ENCODE results near the gene ZNF268. TPM values are rescaled to one million over a fixed set of nuclear protein-coding genes. Genes with fewer than 3 reads are reported as not detected.
"Not testable (repeated sequence)": the region's sequence is repeated elsewhere in the genome, so short reads cannot be mapped to it uniquely, and the experiment has no call there.

ZNF268 gene
- total RNA-seq, 4 donors from 2014 or later = 15.5 to 36.9 (median 19.0) TPM

DNA sequence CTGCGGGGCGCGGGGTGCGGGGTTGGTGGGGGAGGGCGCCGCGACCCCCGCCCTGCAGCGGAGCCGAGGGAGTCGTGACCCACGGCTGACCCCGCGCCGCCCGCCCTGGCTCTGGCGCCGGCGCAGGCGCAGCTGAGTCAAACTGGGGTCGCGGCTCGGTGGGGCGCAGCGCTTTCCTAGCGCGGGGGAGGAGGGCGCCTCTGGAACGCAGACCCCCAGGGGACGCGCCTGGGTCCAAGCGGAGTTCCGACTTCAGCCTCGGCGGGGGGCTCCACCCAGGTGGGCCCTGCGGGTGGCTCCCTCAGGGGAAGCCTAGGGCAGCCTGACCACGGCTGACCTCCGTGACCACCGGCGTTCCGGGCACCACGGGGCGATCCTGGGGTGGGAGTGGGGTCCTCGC, 54.8 kb downstream of the ZNF268 start:
- 90% methylated on average over 2 of the region's 44 CpGs; no CpG with 5 or more reads in 1 of the 2 donors for WGBS, 2 donors (ENCODE audit: low coverage in 1 of 2)
- H3K9me3 ChIP-seq = peaks cover 0 to 35% (median 0%) of the 10 kb centered on the region in 3 donors
- no peak overlapping the region for H3K27ac ChIP-seq
- peaks cover 46% of the 10 kb centered on the region for H3K27me3 ChIP-seq
- TF ChIP-seq POLR2AphosphoS5 (IDR thresholded peaks at IDR 0.05) = no peak
- no peak for TF ChIP-seq EP300 (IDR thresholded peaks at IDR 0.05)
- TF ChIP-seq, protein P1, sequence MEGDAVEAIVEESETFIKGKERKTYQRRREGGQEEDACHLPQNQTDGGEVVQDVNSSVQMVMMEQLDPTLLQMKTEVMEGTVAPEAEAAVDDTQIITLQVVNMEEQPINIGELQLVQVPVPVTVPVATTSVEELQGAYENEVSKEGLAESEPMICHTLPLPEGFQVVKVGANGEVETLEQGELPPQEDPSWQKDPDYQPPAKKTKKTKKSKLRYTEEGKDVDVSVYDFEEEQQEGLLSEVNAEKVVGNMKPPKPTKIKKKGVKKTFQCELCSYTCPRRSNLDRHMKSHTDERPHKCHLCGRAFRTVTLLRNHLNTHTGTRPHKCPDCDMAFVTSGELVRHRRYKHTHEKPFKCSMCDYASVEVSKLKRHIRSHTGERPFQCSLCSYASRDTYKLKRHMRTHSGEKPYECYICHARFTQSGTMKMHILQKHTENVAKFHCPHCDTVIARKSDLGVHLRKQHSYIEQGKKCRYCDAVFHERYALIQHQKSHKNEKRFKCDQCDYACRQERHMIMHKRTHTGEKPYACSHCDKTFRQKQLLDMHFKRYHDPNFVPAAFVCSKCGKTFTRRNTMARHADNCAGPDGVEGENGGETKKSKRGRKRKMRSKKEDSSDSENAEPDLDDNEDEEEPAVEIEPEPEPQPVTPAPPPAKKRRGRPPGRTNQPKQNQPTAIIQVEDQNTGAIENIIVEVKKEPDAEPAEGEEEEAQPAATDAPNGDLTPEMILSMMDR (IDR thresholded peaks at IDR 0.05) = no peak
- H3K36me3 ChIP-seq = no peaks in the 10 kb centered on the region
- no peak overlapping the region for H3K4me3 ChIP-seq
- no peaks in the 10 kb centered on the region for H3K4me1 ChIP-seq
- no peak for ATAC-seq

DNA sequence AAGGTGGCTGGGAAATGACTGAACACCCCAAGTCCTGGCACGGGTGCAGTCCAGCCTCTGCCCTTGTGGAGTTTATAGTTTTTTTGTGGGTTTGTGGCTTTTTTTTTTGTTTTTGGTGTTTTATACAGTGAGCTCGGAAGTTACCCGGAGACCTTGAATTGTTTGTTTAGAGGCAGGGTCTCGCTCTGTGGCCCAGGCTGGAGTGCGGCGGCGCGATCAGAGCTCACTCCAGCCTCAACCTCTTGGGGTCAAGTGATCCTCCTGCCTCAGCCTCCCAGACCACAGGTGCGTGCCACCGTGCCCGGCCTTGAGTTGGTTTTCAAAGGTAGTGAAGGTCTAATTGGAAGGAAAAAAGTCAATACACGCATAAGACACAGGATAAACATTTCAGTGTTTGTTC, 55.3 kb downstream of the ZNF268 start:
- Histone ChIP-seq H3K27ac (no peak overlapping the region), H3K4me3 (no peak overlapping the region), H3K9me3 (peaks cover 0 to 31% (median 0%) of the 10 kb centered on the region in 3 donors), H3K4me1 (no peaks in the 10 kb centered on the region), H3K27me3 (peaks cover 48% of the 10 kb centered on the region), H3K36me3 (no peaks in the 10 kb centered on the region)
- TF ChIP-seq POLR2AphosphoS5 (IDR thresholded peaks at IDR 0.05) = no peak
- TF ChIP-seq, protein P1 (IDR thresholded peaks at IDR 0.05) = no peak
- no peak for TF ChIP-seq POLR2A (IDR thresholded peaks at IDR 0.05)
- no peak for ATAC-seq
- 88 to 100% methylated on average over 1 to 2 of the region's 12 CpGs for WGBS, 2 donors (ENCODE audit: low coverage in 1 of 2)

DNA sequence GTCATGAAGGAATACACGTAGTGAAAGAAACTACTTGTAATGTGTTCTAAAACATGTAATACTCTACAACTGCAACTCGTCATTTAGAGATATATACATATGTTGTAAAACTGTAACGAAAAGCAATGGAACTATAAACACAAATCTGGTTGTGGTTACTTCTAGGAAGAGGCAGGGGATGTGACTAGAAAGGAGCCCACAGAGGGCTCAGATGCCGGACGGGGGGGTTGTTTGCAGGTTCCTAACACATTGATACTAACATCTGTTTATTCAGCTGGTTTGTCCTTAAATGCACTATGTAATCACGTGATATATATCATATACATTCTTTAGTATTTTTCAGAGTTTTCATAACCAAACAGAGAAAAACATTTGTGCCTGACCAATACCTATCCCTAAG, 70.4 kb downstream of the ZNF268 start:
- WGBS, 2 donors (ENCODE audit: low coverage in 1 of 2) = 58 to 64% methylated on average over 6 of the region's 6 CpGs
- Histone ChIP-seq H3K36me3 (no peaks in the 10 kb centered on the region), H3K27ac (no peak overlapping the region), H3K4me1 (no peaks in the 10 kb centered on the region), H3K4me3 (no peak overlapping the region), H3K9me3 (peaks cover 0 to 12% (median 0%) of the 10 kb centered on the region in 3 donors), H3K27me3 (no peaks in the 10 kb centered on the region)
- no peak for ATAC-seq
- TF ChIP-seq POLR2A (IDR thresholded peaks at IDR 0.05) = no peak
- no peak for TF ChIP-seq POLR2AphosphoS5 (IDR thresholded peaks at IDR 0.05)
- no peak for TF ChIP-seq EP300 (IDR thresholded peaks at IDR 0.05)
- TF ChIP-seq, protein P1 (IDR thresholded peaks at IDR 0.05) = no peak

DNA sequence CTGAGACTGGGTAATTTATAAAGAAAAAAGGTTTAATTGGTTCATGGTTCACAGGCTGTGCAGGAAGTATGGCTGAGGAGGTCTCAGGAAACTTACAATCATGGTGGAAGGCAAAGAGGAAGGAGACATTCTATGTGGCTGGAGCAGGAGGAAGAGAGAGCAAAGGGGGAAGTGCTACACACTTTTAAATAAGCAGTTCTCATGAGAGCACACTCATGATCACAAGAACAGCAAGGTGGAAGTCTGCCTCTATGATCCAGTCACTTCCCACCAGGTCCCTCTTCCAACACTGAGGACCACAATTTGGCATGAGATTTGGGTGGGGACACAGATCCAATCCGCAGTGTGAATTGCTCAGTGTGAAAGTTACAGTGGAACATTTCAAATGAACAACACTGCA, 74.5 kb downstream of the ZNF268 start:
- H3K9me3 ChIP-seq = peaks cover 0 to 12% (median 0%) of the 10 kb centered on the region in 3 donors
- not testable (repeated sequence) for ATAC-seq, H3K4me3 ChIP-seq, H3K36me3 ChIP-seq, H3K4me1 ChIP-seq, H3K27ac ChIP-seq, H3K27me3 ChIP-seq
- WGBS, 2 donors (ENCODE audit: low coverage in 1 of 2) = 13 to 14% methylated on average over 1 of the region's 1 CpG

DNA sequence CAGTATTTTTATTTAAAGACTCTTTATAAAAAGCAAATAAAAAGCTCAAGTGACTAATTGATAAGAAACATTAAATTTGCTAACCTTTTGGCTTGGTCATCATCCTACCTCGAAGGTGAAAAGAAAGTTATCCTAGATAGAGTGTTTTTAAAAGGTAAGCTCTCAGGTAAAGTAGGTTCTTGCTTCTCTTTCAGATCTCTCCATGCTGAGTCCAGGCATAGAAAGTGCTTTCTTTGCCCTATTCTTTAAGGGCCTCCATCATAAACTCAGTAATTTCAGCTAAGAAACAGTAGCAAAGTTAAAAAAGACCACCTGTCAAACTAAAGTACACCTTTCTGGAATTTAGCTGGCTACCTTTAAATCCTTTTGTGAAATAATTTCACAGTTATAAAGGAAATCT, 75.0 kb downstream of the ZNF268 start:
- no peaks in the 10 kb centered on the region for H3K27me3 ChIP-seq
- no peak overlapping the region for H3K4me3 ChIP-seq
- TF ChIP-seq POLR2AphosphoS5 (IDR thresholded peaks at IDR 0.05) = no peak
- no peak for TF ChIP-seq POLR2A (IDR thresholded peaks at IDR 0.05)
- TF ChIP-seq, protein P1 (IDR thresholded peaks at IDR 0.05) = no peak
- no peak for TF ChIP-seq EP300 (IDR thresholded peaks at IDR 0.05)
- no peak overlapping the region for H3K27ac ChIP-seq
- 36 to 44% methylated on average over 1 of the region's 1 CpG for WGBS, 2 donors (ENCODE audit: low coverage in 1 of 2)
- H3K9me3 ChIP-seq = peaks cover 0 to 12% (median 0%) of the 10 kb centered on the region in 3 donors
- no peaks in the 10 kb centered on the region for H3K36me3 ChIP-seq
- ATAC-seq = no peak
- H3K4me1 ChIP-seq = no peaks in the 10 kb centered on the region
